ENCODE measurements around the gene RNF32.
"Not testable (repeated sequence)": the region's sequence is repeated elsewhere in the genome, so short reads cannot be mapped to it uniquely, and the experiment has no call there.

The RNF32 gene

DNA sequence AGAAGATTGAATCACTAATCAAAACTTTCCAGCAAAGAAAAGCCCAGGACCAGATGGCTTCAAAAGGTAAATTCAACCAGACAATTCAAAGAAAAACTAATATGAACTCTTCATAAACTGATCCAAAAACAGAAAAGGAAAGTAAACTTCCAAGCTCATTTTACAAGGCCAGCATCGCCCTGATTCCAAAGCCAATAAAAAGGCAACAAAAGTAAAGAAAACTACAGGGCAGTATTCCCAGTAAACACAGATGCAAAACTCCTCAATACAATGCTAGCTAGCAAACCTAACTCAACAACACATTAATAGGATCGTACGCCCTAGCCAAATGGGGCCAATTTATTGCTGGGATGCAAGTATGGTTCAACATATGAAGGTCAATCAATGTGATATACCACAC, 53.1 kb downstream of the RNF32 start:
- TF ChIP-seq, protein P1, sequence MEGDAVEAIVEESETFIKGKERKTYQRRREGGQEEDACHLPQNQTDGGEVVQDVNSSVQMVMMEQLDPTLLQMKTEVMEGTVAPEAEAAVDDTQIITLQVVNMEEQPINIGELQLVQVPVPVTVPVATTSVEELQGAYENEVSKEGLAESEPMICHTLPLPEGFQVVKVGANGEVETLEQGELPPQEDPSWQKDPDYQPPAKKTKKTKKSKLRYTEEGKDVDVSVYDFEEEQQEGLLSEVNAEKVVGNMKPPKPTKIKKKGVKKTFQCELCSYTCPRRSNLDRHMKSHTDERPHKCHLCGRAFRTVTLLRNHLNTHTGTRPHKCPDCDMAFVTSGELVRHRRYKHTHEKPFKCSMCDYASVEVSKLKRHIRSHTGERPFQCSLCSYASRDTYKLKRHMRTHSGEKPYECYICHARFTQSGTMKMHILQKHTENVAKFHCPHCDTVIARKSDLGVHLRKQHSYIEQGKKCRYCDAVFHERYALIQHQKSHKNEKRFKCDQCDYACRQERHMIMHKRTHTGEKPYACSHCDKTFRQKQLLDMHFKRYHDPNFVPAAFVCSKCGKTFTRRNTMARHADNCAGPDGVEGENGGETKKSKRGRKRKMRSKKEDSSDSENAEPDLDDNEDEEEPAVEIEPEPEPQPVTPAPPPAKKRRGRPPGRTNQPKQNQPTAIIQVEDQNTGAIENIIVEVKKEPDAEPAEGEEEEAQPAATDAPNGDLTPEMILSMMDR (IDR thresholded peaks at IDR 0.05) = no peak
- no peak overlapping the region for H3K27ac ChIP-seq
- no peak for DNase-seq (ENCODE audit: low spot score)
- H3K4me3 ChIP-seq = no peak overlapping the region

GRCh38 chr7:156697283-156697682, 56.7 kb downstream of the RNF32 start:
- not testable (repeated sequence) for H3K4me3 ChIP-seq; H3K27ac ChIP-seq; DNase-seq (ENCODE audit: low spot score)

DNA sequence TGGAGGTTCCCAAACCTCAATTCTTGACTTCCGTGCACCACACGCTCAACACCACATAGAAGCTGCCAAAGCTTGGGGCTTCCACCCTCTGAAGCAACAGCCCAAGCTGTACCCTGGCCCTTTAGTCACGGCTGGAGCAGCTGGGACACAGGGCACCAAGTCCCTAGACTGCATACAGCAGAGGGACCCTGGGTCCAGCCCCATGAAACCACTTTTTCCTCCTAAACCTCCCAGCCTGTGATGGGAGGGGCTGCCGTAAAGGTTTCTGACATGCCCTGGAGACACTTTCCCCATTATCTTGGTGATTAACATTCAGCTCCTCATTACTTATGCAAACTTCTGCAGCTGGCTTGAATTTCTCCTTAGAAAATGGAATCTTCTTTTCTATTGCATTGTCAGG, 57.9 kb downstream of the RNF32 start:
- DNase-seq (ENCODE audit: low spot score); H3K27ac ChIP-seq; H3K4me3 ChIP-seq: not testable (repeated sequence)

GRCh38 chr7:156701787-156702186, 61.2 kb downstream of the RNF32 start:
- not testable (repeated sequence) for H3K4me3 ChIP-seq

GRCh38 chr7:156702399-156702798, 61.8 kb downstream of the RNF32 start:
- TF ChIP-seq, protein P1 (IDR thresholded peaks at IDR 0.05) = no peak
- H3K4me3 ChIP-seq = no peak overlapping the region
- no peak overlapping the region for H3K27ac ChIP-seq
- no peak for DNase-seq (ENCODE audit: low spot score)

More at GRCh38 chr7:156701787-156702186, 61.2 kb downstream of the RNF32 start:
- not testable (repeated sequence) for DNase-seq (ENCODE audit: low spot score); H3K27ac ChIP-seq

DNA sequence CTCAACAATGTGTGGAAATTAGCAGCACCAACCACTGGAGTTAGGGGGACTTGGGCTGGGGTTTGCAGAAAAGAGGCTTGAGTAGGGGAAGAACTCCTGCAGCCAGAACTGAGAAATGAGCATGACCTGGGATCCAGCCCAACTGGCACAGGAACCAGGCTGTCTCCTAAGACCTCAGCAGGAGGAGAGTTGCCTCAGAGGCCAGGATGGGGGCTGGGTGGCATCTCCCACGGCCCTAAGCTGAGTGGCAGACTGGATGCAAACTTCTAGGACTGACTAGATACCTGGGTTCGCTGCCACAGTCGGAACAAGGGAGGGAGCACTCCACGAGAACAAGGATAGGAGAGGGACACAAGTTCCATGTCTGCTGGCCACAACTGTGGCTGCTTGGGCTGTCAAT, 62.6 kb downstream of the RNF32 start:
- no peak for DNase-seq (ENCODE audit: low spot score)
- H3K4me3 ChIP-seq = no peak overlapping the region
- H3K27ac ChIP-seq = no peak overlapping the region
- TF ChIP-seq, protein P1 (IDR thresholded peaks at IDR 0.05) = no peak

GRCh38 chr7:156703773-156704482, 63.4 kb downstream of the RNF32 start:
- H3K27ac ChIP-seq = no peak overlapping the region
- TF ChIP-seq, protein P1 (IDR thresholded peaks at IDR 0.05) = no peak
- DNase-seq (ENCODE audit: low spot score) = no peak
- no peak overlapping the region for H3K4me3 ChIP-seq

DNA sequence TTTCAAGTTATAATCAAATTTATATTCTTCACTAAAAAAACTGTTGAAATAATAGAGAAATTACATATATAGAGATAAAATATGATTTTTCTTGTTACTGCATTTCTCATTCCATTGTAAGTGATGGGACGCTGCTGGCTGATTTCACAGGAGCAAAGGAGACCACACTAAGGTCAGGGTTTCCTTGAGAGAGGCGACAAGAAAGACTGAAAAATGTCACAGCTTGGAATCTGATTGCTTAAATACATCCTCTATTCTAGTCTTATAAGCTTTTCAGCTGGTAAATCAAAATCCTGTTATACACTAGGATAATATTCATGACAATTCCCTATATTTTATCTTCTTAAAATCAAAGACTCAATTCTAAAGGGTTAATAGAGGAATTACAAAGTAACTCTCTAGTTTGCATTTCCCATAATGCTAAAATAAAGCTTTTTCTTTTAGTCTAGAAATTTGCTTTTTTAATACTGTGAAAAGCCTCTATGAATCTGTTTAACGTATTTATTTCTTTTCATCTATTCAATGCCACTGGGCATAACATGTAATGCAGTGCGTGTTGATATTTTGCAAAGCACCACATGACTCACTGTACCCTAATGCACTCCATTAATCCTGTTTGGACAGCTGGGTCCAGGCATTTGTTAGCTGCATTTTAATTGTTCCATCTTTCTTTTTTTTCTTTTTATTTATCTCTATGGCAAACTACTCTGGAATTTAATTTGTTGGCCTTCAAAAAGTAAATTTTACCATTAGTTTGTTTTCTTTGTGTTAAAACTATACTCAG, 81.7 kb downstream of the RNF32 start:
- no peak for DNase-seq (ENCODE audit: low spot score)
- H3K27ac ChIP-seq = no peak overlapping the region
- H3K4me3 ChIP-seq = no peak overlapping the region
- TF ChIP-seq, protein P1 (IDR thresholded peaks at IDR 0.05) = no peak
